Right renal pelvis (tissue), 4 donors: Measurements from ENCODE around the gene PLA2G4D. TPM values are rescaled to one million over a fixed set of nuclear protein-coding genes. Genes with fewer than 3 reads are reported as not detected.

Experiments used
- DNase-seq, 4 donors: peaks; one replicate each; pipeline ENCODE4 v3.0.0-alpha.2; 2013; ENCODE audit warnings: low read depth in 4 of 4, low spot score in 3 of 4, missing footprints in 1 of 4
- polyA plus RNA-seq, 4 donors: library from polyadenylated mRNA; unstranded; fragments of 120-200 nt; gene quantifications; one replicate each; pipeline ENCODE4 v1.2.1, GENCODE V29; 2013; ENCODE audit not compliant: insufficient read length in 4 of 4

PLA2G4D gene
- under 1 TPM in 2 of 4 donors, not detected in 2; 0.07 to 0.09 TPM for polyA plus RNA-seq

DNA sequence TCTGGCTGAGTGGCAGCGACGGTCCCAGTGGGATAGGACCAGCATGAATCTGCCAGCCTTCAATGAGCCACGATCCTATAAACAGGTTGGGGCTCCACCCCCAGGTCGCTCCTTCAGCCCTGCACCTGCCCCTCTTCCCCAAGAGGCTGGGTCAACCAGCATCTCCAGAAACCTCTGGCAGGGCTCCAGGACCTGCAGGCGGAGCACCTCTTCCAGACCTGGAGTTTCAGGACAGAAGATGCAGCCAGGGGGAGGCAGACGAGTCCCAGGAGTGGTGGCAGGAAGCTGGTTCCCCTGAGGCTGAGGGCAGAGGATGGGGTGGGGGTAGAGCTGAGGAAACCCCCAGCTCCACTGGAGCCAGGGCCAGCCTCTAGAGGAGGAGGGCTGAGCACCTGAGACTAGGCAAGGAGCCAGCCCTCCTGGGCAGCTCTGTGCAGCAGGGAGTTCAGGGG is at the start of gene PLA2G4D:
Gene PLA2G4D, minus strand, starts transcription at position 51 of the 452 bp plus-strand sequence. CDS start 103 bp downstream, outside the sequence.
- DNase-seq = no peak

DNA sequence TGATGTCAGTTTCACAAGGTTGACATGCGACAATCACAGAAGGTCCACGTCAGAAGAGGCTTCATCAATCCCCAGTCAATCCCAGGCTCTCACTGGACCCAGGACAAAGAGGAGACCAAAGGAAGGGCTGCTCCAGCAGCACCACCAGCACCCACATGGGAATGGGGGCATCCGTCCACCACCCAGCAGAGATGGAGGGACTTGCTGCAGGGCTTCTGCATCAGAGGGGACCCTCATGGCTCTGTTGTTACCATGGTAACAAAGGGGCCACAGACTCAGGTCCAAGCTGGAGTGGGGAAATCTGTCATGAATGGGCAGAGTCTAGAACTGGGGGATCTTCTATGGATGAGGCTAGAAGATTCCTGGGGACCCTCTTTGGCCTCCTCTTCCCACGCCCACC is 49.0 kb upstream of the PLA2G4D start:
- DNase-seq = no peak

DNA sequence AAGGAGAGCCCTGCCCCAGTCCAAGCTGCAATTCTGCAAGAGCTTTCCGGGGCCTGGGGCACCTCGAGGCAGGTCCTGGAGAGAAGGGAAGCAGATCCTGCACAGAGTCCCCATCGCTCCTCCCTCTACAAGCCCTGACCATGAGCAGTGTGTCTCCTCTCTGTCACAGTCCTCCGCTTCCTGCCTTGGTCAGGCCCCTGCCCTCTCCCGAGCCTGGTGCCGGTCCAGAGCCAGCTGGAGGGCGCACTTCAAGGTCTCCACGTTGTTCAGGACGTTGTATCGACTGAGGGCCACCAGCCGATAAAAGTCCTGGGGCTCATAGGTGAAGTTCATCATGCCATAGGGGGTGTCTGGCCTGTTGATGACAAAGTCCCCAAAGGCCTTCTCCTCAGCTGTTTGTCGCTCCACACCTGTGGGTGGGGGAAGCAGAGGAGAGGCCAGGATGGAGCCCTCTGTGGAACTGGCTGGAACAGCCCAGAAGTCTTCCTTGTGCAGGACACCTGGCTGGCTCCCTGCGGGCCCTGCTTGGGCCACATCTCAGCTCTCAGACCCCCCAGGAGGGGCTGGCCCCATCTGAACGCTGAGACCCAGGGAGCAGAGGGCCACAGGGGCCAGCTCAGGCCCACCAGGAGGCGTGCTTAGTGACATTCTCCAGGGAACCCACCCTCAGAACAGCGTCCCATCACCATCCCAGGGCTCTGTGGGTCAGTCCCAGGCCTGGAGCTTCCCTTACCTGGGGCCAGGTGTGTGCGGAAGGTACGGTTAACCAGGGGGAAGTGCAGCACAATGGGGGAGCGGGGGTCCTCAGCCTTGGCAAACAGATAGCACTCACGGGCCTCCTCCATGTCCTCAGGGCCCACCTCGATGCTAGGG is 47.7 kb upstream of the PLA2G4D start:
- DNase-seq = no peak

GRCh38 chr15:42141246-42141645 is 46.9 kb upstream of the PLA2G4D start:
- DNase-seq = no peak

- DNase-seq = no peak
Measured at GRCh38 chr15:42140383-42141070, 46.2 kb upstream of the PLA2G4D start.

DNA sequence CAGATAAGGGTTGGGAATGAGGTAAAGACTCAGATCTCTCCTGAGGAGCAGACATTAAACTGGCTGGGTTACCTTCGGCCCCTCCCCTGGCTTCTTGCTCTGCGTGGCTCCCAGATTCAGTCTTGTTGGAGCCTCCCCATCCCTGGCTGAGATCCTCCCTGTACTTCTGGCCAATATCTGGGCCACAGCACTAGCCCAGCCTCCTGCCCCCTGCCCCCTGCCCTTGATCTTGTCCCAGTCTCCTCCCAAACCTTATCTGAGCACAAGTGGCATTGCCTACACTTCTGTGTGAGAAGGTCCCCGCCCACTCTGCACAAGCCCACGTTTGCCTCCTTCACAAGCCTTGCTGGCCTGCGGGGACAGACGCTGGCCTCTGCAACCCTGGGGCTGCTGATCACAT is 45.2 kb upstream of the PLA2G4D start:
- no peak for DNase-seq

DNA sequence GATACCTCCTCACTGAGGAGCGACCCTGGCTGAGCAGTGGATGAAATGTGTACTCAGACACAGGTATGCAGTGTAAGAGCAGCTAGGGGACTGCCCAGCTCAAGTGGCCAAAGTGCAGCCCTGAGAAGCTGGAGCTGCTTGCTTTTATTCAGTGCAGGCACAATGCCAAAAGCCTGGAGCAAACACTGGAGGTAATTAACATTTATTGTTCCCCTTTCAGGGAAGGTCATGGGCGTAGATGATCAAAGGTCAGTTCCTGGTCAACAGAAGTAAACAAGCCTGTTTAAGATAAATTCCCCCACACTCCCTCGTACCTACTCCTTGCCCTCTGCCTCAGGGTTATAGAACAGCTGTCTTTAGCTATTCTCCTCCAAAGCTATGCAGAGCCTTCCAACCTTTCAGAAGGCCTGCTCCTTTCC is 44.6 kb upstream of the PLA2G4D start:
- no peak for DNase-seq

DNA sequence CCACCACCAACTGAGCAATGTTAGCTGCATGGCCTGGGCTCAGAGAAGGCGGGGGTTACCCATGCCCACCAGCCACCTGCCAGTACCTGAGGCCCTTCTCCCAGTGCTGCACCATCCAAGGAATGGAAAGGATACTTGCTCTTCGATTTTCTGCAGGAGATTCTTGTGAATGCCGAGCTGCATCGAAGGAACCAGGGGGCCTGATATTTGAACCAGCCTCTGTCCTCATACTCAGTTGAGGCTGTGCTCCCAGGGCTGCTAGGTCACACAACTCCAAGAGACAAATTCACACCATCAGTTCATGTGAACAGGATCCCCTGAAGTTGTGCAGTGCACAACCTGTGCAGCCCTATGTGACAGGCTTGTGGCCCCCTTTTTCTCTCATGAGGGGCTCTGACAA is 44.0 kb upstream of the PLA2G4D start:
- no peak for DNase-seq

DNA sequence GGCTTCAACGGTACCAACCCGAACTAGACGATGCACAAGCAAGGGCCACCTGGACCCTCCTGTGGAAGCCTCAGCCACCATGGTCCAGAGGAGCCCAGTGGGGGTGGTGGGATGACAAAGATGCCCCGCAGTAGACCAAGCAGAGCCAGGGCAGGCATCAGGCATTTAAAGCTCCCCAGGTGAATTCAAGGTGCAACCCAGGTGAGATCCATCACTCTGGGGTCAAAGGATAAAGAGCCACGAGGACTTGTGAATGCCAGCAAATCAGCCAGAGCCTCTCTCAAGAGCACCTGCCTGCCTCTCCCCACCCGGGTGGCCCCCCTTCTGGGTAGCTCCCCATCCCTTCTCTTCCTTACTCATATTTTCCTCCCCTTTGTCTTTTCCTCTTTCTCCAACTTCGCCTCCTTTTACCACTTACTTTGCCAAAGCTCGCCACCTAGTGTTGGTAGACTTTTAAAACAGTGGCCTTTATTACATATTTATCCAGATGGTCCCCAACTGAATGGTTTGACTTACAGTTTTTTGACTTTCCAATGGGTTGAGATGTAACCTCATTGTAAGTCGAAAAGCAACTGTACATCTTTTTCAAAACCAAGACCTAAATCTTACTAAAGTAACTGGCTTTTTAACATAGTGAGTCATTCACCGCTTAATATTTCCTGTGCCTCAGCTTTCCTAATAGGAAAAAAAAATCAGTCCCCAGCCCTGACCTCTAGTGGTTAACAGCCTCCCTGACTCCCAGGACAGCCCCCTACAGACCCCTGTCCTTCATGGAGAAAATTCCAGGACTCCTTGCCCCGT is 43.3 kb upstream of the PLA2G4D start:
- no peak for DNase-seq

DNA sequence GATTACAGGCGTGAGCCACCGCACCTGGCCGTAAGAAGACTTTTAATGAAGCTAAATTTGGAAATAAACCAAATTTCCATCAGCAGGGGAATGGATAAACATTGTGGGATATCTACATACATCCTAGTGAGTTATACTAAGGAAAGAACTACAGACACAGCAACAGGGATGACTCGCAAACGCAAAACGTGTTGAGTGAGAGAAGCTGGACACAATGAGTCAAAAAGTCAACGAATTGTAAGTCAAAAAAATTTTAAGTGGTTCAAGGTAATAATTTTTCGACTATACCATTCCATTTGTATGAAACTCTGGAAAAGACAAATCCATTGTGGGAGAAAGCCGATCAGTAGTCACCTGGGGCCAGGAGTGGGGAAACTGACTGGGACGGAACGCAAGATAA is 42.2 kb upstream of the PLA2G4D start:
- no peak for DNase-seq

DNA sequence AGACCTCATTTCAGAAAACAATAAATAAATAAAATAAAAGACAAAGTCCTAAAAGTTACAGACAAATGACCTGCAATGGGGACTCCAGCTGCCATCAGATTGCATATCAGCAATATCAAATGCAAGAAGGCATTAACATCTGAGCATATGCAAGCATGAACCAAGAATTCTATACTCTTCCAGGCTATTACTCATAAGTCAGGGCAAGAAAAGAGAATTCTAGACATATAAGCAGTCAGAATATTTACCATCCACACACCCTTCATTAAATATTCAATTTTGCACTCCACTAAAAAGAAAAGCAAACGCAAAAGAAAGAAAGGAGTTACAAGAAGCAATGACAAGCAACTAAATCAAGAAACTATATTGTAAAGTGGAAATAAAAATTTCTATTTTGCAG is 41.0 kb upstream of the PLA2G4D start:
- DNase-seq = no peak

- DNase-seq = no peak
Measured at GRCh38 chr15:42134617-42135245, 40.4 kb upstream of the PLA2G4D start.

- DNase-seq = no peak
Measured at GRCh38 chr15:42133886-42134502, 39.6 kb upstream of the PLA2G4D start.

DNA sequence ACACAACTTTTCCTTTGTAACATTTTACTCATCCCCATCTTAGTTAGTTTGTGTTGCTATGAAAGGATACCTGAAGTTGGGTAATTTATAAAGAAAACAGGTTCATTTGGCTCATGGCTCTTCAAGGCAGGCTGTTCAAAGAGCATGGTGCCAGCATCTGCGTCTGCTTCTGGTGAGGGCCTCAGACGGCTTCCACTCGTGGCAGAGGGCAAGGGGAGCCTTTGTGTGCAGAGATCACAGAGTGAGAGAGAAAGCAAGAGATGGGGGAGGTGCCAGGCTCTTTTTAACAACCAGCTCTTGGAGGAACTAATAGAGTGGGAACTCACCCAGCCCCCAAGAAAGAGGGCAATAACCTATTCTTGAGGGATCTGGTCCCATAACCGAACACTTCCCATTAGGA is 39.0 kb upstream of the PLA2G4D start:
- no peak for DNase-seq

DNA sequence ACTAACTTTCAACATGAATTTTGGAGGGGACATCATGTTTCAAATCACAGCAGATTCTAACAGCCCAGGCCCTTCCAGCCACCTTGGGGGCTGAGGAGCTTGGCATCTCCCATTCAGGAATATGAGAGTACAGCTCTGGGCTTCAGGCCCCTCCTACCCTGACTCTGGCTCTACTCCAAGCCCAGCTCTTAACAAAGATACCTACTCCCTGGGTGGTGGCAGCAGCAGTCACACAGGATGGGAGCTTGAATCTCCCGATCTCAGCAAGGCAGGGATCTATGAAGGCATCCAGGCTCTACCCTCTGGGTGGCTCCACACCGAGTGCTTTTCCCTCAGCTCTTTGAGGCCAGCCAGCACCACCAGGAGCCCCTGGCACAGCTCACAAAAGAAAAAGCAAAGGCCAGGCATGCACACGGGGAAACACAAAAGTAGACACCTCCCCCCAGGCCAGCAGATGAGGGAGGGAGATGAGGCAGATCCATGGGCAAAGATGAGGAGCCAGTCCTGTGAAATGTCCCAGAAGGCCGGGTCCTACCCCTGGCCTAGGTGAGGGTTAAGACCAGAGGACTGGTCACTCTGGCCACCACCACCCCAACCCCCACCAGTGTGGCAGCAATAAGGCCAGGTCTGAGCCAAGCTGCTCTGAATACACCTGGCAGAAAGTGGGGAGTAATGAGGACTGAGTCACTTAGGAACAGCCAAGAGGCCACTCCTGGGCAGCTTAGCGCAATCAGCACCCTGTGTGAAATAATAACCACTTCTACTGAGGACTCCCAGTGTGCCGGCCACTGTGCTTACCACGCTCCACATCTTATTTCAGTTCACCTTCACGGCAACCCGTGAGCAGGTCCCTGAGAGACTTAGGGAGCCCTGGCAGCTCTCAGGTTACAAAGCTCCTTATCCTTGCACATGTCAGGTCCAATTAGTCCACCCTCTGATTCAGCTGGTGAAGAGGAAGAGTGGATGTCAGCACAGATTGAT is 37.8 kb upstream of the PLA2G4D start:
- no peak for DNase-seq

GRCh38 chr15:42131006-42131405 is 36.6 kb upstream of the PLA2G4D start:
- no peak for DNase-seq

GRCh38 chr15:42130246-42130986 is 36.1 kb upstream of the PLA2G4D start:
- DNase-seq = no peak

- no peak for DNase-seq
Measured at GRCh38 chr15:42129364-42129763, 35.0 kb upstream of the PLA2G4D start.
